Lower leg skin (tissue), 4 donors: Measurements from ENCODE around the gene S100A4. TPM values are rescaled to one million over a fixed set of nuclear protein-coding genes. Genes with fewer than 3 reads are reported as not detected.
A peak's percentile ranks its signal among the peaks of the same experiment; 100 is the strongest.

Source experiments
- DNase-seq, 2 donors: peaks; one replicate each; pipeline ENCODE4 v3.0.0-alpha.2; 2019; ENCODE audit warnings: low spot score in 2 of 2
- H3K4me3 ChIP-seq: fragments of 200-600 bp; sonication (generic); 2 replicates; pipeline ENCODE4 v1.5.1; 2017; ENCODE audit warnings: mild to moderate bottlenecking, low read depth; ENCODE audit not compliant: poor library complexity, severe bottlenecking
- POLR2A ChIP-seq, 2 donors: fragments of 450-650 bp; IDR thresholded peaks; one replicate each; pipeline ENCODE4 v1.6.1; 2016 to 2017; ENCODE audit warnings: antibody characterized with exemption in 2 of 2, mild to moderate bottlenecking in 1 of 2, moderate library complexity in 1 of 2
- WGBS, 2 donors: methylation state at CpG; one replicate each; pipeline ENCODE4 v1.1.5; 2018; 5-methylcytosine and 5-hydroxymethylcytosine counted together
- intact Hi-C: fragments of 100-400 bp; cut with DNase I; formaldehyde crosslinking; loops from one replicate; pipeline ENCODE4 v1.15.0; 2023; ENCODE audit warnings: low total_unique reads
- total RNA-seq, 4 donors: library from RNA; depleted of rRNA; stranded (reverse); fragments of >200 nt; gene quantifications; one replicate each; pipeline ENCODE4 v1.1.0, GENCODE V29; 2016
- TF ChIP-seq, protein P1 (sequence below), 3 donors: fragments of 450-650 bp; IDR thresholded peaks; one replicate each; pipeline ENCODE4 v1.5.1; 2016; ENCODE audit warnings: antibody characterized with exemption in 3 of 3, mild to moderate bottlenecking in 3 of 3, moderate library complexity in 2 of 3

The S100A4 gene
- total RNA-seq, 4 donors from 2014 or later = 94.4 to 215 (median 146) TPM

DNA sequence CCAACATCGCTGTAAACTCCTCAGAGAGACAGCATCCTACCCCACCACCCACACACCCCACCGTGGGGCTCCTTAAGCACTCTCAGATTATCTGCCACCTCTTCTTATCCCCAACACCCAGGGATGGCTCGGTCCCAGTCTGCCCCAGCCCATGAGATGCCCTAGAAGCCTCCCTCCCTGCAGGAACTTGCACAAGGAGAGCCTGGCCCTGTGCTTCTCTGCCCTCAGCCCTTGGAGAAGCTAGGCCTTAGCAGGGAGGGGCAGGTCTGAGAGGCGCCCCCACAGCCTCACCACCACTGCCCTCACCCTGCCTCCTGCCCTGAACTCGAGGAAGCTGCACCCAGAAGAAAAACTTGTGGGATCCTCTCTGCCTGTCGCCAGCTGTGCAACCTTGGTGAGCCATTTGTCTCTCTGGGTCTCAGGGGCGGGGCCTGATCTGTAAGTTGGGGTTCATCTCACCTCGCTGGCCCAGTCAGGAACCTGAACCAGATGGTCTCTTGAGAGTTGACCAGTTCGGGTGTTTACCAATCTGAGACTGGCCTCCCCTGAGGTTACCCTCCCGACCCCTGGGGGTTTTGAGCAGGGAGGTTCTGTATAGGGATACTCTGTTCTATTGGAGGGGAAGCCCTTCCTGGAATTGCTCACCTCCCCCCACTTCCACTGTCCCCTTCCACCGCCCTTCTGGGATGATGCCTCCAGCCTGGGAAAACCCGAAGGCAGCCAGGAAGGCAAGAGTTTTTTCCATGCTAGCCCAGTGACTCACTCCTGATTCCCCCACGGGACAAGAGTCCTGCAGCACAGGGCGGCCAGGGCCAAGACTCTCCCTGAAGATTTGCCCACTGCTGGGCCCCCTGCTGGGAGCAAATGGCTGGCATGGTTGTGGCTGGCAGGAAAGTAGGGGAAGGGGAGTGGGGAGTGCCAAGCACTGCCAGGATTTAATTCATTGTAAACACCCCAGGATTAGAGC lies 3.4 kb upstream of the S100A4 start, which contains the start of gene S100A3:
TSS of gene S100A3 (minus strand) at position 537 of the 967 bp plus-strand sequence. CDS start 773 bp downstream, outside the sequence.
- 28 to 39% methylated on average over 14 of the region's 14 CpGs for WGBS, 2 donors
- DNase-seq = peak; percentile 78 to 95
- H3K4me3 ChIP-seq = no peak within 1 kb of the TSS
- intact Hi-C loops = no loop called here
- no peak for TF ChIP-seq POLR2A (IDR thresholded peaks at IDR 0.05)
- TF ChIP-seq, protein P1, sequence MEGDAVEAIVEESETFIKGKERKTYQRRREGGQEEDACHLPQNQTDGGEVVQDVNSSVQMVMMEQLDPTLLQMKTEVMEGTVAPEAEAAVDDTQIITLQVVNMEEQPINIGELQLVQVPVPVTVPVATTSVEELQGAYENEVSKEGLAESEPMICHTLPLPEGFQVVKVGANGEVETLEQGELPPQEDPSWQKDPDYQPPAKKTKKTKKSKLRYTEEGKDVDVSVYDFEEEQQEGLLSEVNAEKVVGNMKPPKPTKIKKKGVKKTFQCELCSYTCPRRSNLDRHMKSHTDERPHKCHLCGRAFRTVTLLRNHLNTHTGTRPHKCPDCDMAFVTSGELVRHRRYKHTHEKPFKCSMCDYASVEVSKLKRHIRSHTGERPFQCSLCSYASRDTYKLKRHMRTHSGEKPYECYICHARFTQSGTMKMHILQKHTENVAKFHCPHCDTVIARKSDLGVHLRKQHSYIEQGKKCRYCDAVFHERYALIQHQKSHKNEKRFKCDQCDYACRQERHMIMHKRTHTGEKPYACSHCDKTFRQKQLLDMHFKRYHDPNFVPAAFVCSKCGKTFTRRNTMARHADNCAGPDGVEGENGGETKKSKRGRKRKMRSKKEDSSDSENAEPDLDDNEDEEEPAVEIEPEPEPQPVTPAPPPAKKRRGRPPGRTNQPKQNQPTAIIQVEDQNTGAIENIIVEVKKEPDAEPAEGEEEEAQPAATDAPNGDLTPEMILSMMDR (IDR thresholded peaks at IDR 0.05) = no peak

DNA sequence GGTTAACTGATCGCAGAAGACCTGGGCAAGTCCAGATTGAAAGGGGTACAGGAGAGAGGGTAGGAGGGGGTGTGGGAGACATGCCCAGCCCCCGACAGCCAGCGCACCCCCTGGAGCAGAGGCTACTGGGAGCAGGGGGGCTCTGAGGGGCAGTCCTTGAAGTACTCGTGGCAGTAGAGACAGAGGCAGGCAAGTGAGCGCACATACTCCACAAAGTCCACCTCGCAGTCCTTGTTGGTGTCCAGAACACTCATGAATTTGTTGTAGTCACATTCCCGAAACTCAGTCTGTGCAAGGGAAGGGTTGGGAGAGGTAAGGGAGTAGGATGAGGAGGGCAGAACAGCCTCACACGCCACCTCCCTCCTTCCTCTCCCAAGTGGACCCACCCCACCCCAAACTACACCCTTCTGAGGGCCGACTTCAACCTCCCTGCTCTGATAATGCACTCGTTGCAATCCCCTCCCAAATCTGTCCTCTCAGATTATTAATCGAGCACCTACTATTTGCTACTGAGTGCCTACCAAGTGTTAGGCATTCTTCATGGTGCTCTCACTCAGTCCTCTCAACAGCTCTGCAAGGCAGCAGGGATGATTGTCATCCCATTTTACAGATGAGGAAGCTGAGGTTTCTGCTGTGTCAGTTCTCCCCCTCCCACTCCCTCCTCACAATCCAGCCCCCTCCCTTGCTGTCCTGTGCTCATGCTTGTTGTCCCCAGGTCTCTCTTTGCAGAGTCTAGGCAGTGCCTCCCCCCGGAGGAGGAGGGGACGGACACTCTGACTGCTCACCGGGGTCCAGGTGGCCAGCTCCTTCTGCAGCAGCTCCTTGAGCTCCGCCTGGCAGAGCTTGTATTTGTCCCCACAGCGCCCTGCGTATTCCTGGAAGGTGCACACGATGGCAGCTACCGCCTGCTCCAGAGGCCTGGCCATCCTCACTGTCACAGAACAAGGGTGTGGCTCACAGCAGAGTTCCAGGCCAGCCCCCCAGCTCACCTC lies 2.2 kb upstream of the S100A4 start:
- intact Hi-C loops = no loop called here
- no peak overlapping the region for H3K4me3 ChIP-seq
- DNase-seq = peak in 1 of 2 donors; percentile 82
- 55 to 66% methylated on average over 19 of the region's 19 CpGs for WGBS, 2 donors
- TF ChIP-seq, protein P1 (IDR thresholded peaks at IDR 0.05) = no peak
- no peak for TF ChIP-seq POLR2A (IDR thresholded peaks at IDR 0.05)

DNA sequence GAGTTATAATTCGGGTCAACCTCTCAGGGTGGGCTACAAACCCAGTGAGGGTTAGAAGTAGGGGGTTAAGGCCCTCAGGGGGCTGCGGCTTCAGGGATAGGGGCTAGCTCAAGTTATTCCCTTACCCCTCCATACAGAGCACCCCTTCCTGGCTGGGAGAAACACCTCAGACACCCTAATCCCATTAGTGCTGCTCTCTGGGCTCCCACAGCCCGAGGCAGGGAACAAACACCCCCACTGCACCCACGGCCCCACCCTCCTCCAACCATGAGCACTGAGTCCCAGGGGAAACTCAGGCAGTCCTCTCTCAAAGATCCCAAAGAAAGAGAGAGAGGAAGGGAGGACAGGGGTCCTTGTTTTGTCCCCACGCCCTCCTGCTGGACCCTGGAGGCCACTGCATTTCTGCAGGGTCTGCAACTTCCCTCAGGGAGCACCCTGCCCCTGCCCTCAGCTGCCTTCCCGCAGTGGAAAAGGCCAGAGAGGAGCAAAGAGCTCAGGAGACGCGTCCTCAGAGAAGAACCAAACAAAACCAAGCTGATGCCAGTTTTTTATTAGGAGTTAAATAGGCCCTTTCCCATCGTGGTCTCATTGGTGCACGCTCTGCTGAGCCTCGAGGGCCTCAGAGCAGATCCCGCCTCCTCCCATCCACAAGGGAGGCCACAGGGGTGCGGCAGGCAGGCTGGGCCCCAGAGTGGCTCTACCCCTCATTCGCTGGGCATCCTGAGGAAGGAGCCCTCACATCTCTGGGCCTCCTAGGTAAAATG lies 1.4 kb upstream of the S100A4 start:
- no peak overlapping the region for H3K4me3 ChIP-seq
- WGBS, 2 donors = 31 to 33% methylated on average over 14 of the region's 14 CpGs
- intact Hi-C loops = no loop called here
- peak in 1 of 2 donors; percentile 84 for DNase-seq
- TF ChIP-seq POLR2A (IDR thresholded peaks at IDR 0.05) = no peak
- TF ChIP-seq, protein P1 (IDR thresholded peaks at IDR 0.05) = no peak

DNA sequence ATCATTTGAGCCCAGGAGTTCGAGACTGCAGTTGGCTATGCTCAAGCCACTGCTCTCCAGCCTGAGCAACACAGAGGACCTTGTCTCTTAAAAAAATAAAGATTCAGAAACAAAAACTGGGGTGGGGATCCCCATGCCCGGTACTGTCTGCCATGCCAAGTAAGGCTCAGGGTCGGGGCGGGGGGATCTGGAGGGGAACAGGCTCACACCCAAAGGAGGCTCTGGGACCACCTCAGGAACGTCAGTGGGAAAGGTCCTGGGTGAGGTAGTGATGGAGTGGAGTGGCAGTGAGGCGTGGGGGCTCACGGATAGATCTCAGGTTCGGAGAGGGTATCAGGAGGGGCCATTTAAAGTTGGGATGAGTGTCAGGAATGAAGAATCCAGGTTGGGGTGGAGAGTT lies 765 bp upstream of the S100A4 start:
- WGBS, 2 donors = 48 to 56% methylated on average over 8 of the region's 8 CpGs
- no peak overlapping the region for H3K4me3 ChIP-seq
- TF ChIP-seq, protein P1 (IDR thresholded peaks at IDR 0.05) = no peak
- TF ChIP-seq POLR2A (IDR thresholded peaks at IDR 0.05) = no peak
- peak in 1 of 2 donors; percentile 83 for DNase-seq
- intact Hi-C loops = no loop called here
